BE2C (cell line): ENCODE measurements around the gene COL19A1.

Source experiments
- DNase-seq: peaks from one replicate; pipeline ENCODE4 v3.0.0-alpha.2; 2020
- H3K27me3 ChIP-seq: fragments of 250-450 bp; sonication (Bioruptor Pico); 2 replicates; pipeline ENCODE4 v1.5.1; 2020; ENCODE audit warnings: mild to moderate bottlenecking
- H3K36me3 ChIP-seq: fragments of 250-450 bp; sonication (Bioruptor Pico); 2 replicates; pipeline ENCODE4 v1.5.1; 2020; ENCODE audit warnings: mild to moderate bottlenecking
- H3K4me1 ChIP-seq: fragments of 250-450 bp; sonication (Bioruptor Pico); 2 replicates; pipeline ENCODE4 v1.5.1; 2020
- H3K4me3 ChIP-seq: 2 replicates; pipeline ENCODE4 v1.5.1; 2011; ENCODE audit warnings: low read depth, low read length
- H3K9me3 ChIP-seq: fragments of 250-450 bp; sonication (Bioruptor Pico); 2 replicates; pipeline ENCODE4 v1.5.1; 2020
- TF ChIP-seq, protein P1 (sequence below): IDR thresholded peaks from 2 replicates; pipeline ENCODE4 v1.5.1; 2012; ENCODE audit warnings: mild to moderate bottlenecking, low read depth, low read length

COL19A1 gene

DNA sequence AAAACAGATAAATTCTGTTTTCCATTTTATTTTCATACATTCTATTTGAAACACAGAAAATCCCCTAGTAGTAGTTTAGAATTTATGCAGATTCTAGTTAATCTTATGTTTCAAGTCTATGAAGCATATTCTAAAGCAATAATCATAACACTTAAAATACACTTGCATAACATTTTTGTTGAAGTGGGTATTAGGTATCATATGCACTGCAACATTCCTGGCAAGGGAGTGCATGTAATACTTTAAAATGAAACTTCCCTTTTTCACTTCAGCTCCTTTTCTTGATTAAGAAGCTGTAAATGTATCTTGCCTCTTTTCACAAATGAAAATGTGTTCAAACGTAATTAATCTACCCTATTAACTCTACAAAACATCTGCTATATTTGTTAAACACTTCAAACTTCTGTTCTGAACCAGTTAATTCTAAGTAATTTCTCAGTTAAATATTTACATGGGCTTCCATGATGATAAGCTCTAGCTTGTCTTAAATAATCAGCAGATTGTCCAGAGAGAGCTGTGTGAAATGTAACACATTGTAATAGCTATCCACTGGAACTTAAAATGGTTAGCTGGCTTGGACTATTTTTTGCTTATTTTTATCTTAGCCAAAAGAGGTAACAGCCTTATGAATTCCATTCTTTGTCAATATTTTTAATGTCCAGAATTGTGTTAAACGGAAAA lies 192.8 kb downstream of the COL19A1 start:
- Histone ChIP-seq H3K36me3 (no peaks in the 10 kb centered on the region), H3K9me3 (no peaks in the 10 kb centered on the region), H3K4me3 (no peak overlapping the region), H3K27me3 (no peaks in the 10 kb centered on the region), H3K4me1 (no peaks in the 10 kb centered on the region)
- DNase-seq = no peak
- TF ChIP-seq, protein P1, sequence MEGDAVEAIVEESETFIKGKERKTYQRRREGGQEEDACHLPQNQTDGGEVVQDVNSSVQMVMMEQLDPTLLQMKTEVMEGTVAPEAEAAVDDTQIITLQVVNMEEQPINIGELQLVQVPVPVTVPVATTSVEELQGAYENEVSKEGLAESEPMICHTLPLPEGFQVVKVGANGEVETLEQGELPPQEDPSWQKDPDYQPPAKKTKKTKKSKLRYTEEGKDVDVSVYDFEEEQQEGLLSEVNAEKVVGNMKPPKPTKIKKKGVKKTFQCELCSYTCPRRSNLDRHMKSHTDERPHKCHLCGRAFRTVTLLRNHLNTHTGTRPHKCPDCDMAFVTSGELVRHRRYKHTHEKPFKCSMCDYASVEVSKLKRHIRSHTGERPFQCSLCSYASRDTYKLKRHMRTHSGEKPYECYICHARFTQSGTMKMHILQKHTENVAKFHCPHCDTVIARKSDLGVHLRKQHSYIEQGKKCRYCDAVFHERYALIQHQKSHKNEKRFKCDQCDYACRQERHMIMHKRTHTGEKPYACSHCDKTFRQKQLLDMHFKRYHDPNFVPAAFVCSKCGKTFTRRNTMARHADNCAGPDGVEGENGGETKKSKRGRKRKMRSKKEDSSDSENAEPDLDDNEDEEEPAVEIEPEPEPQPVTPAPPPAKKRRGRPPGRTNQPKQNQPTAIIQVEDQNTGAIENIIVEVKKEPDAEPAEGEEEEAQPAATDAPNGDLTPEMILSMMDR = no peak

DNA sequence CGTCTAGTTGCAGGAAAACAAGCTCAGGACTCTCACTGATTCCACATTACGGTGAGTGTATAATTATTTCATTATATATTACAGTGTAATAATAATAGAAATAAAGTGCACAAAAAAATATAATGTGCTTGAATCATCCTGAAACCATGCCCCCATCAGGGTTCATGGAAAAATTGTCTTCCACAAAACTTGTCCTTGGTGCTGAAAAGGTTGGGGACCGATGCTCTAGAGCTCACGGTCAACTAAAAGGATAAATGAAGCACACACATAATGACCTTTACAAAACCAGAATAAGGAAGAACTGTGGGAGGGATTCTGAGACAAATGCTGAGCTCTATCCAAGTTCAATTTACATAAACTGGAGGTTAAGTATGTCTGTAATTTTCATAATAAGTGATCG lies 194.3 kb downstream of the COL19A1 start:
- H3K27me3 ChIP-seq = no peaks in the 10 kb centered on the region
- no peak for DNase-seq
- H3K4me1 ChIP-seq = no peaks in the 10 kb centered on the region
- H3K9me3 ChIP-seq = no peaks in the 10 kb centered on the region
- TF ChIP-seq, protein P1 = no peak
- no peaks in the 10 kb centered on the region for H3K36me3 ChIP-seq
- no peak overlapping the region for H3K4me3 ChIP-seq

DNA sequence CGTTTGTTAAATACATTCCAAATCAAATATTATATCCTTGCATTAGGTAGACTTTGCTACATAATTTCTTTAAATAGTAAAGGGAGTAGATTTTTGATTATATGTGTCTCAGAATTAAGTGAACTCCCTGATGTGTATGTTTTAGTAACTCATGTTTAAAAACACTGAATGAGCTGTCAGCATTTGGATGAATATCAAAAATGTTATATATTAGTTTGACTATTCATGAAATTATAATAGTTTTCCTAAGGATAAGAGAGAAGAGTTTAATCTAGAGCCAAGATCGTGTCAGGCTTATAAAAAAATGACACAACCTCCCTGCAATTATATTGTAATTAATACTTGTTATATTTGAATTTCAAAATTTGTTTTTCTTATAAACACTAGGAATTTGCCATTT lies 195.2 kb downstream of the COL19A1 start:
- H3K36me3 ChIP-seq = no peaks in the 10 kb centered on the region
- TF ChIP-seq, protein P1 = no peak
- no peaks in the 10 kb centered on the region for H3K4me1 ChIP-seq
- no peak overlapping the region for H3K4me3 ChIP-seq
- DNase-seq = no peak
- H3K9me3 ChIP-seq = no peaks in the 10 kb centered on the region
- no peaks in the 10 kb centered on the region for H3K27me3 ChIP-seq

DNA sequence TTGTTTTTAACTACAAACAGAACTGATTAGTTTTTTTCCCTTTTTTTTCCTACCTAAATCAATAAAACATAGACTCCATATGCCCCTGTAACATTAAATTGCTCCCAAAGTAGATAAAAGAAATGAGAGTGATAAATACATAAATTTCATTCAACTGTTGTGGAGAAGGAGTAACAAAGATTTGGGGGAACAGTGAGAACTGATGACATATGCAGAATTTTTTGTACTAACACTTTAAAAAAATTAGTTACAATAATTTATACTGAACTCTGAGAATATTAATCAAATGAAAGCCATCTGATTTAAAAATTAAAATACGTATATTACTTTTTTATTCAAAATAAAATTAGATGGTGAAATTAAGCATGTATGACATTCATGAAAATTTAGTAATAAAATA lies 195.7 kb downstream of the COL19A1 start:
- Histone ChIP-seq H3K27me3 (no peaks in the 10 kb centered on the region), H3K36me3 (no peaks in the 10 kb centered on the region), H3K4me3 (no peak overlapping the region), H3K4me1 (no peaks in the 10 kb centered on the region), H3K9me3 (no peaks in the 10 kb centered on the region)
- no peak for DNase-seq
- TF ChIP-seq, protein P1 = no peak

DNA sequence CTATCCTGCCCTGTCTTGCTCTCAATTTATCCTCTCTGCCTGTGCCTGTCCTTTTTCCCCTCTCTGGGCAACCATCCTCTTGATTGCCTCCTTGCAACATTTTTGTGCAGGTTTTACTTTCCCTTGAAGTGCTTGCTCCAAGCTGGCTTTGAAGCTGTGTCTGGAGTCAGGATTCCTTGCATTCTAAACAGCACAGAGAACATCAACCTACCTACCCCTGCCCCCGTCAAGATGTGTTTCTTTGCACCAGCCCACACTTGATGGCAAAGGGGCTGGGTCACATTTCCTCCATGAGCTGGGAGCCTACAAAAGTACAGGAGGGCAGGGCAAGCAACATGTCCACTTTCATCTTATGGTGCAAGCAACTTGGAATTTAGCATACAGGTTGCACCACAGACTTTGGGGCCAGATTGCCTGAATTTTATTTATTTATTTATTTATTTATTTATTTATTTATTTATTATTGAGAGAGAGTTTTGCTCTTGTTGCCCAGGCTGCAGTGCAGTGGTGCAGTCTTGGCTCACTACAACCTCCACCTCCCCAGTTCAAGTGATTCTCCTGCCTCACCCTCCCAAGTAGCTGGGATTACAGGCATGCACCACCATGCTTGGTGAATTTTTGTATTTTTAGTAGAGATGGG lies 206.3 kb downstream of the COL19A1 start:
- DNase-seq = no peak
- Histone ChIP-seq H3K4me3 (no peak overlapping the region), H3K4me1 (no peaks in the 10 kb centered on the region), H3K36me3 (no peaks in the 10 kb centered on the region), H3K27me3 (no peaks in the 10 kb centered on the region), H3K9me3 (no peaks in the 10 kb centered on the region)
- TF ChIP-seq, protein P1 = no peak

DNA sequence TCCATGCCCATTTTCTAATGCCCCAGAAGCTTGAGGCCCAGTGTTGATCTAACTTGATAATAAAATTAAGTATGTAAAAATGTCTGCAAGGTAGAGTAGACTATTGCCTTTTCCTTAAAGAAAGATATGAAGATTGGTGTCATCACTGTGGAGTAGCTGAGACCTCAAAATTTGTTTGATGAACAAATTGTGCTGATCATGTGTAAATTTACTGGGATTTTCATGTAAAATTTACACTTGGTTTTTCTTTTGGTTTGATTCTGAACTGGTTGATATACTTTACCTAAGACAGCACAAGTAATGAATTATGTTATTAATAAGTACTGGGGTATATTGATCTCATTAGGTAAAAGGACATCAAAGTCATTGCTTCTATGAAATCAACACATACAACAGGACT lies 207.3 kb downstream of the COL19A1 start:
- no peak overlapping the region for H3K4me3 ChIP-seq
- DNase-seq = no peak
- no peaks in the 10 kb centered on the region for H3K4me1 ChIP-seq
- no peaks in the 10 kb centered on the region for H3K36me3 ChIP-seq
- TF ChIP-seq, protein P1 = no peak
- no peaks in the 10 kb centered on the region for H3K27me3 ChIP-seq
- no peaks in the 10 kb centered on the region for H3K9me3 ChIP-seq
